GM12801 (cell line): ENCODE measurements around the gene NEK10.

Source experiments
- TF ChIP-seq, protein P1 (sequence below): IDR thresholded peaks from one replicate; pipeline ENCODE4 v1.5.1; 2011; ENCODE audit warnings: control low read depth; ENCODE audit not compliant: insufficient read length; ENCODE audit errors: extremely low read depth

The NEK10 gene

DNA sequence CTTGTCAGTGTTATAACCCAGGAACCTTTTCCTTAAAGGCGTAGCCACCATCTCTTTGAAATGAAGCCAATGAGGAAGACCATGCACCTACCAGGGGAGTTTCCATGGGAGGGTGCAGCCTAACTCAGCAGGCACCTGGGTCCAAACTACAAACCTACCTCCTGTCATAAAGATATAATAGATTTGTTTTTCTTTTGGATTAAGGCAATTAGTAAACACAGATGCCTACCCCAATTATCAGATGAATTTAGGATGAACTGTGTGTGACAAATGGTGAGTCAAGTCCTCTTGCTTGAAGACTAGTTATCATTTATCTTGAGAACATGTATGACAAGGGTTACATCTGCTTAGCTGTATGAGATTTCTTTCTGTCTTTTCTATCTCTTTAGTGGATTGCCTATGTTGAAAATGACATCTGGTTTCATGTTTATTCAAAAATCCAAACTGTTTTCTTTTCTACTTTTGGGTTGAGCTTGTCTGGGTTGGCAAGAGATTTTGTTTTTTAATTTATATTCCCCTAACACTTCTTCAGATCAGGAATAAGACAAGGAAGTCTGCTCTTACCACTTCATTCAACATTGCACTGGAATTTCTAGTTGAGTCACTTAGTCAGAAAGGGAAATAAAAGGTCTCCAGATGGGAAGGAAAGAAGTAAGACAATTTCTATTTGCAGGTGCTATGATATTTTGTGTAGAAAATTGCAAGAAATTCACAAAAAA, 149.9 kb downstream of the NEK10 start:
- TF ChIP-seq, protein P1, sequence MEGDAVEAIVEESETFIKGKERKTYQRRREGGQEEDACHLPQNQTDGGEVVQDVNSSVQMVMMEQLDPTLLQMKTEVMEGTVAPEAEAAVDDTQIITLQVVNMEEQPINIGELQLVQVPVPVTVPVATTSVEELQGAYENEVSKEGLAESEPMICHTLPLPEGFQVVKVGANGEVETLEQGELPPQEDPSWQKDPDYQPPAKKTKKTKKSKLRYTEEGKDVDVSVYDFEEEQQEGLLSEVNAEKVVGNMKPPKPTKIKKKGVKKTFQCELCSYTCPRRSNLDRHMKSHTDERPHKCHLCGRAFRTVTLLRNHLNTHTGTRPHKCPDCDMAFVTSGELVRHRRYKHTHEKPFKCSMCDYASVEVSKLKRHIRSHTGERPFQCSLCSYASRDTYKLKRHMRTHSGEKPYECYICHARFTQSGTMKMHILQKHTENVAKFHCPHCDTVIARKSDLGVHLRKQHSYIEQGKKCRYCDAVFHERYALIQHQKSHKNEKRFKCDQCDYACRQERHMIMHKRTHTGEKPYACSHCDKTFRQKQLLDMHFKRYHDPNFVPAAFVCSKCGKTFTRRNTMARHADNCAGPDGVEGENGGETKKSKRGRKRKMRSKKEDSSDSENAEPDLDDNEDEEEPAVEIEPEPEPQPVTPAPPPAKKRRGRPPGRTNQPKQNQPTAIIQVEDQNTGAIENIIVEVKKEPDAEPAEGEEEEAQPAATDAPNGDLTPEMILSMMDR: no peak

DNA sequence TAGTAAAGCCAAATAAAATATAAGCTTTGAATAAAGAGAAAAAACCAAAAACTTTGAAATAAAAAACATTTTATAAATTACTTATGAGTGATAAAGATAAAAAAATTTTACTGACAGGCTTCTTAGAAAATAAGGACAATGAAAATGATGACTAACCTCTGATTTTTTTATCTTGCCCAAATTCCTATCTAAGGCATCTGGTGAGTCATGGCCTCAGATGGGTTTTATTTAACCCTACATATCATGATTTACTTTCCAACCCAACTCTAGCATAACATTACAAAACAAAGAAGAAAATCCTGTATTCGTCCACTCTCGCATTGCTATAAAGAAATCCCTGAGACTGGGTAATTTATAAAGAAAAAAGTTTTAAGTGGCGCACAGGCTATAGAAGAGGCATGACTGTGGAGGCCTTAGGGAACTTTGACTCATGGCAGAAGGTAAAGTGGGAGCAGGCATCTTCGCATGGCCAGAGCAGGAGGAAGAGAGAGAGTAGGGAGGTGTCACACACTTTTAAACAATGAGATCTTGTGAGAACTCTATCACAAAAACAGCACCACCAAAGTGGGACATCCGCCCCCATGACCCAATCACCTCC, 152.1 kb downstream of the NEK10 start:
- TF ChIP-seq, protein P1: no peak

DNA sequence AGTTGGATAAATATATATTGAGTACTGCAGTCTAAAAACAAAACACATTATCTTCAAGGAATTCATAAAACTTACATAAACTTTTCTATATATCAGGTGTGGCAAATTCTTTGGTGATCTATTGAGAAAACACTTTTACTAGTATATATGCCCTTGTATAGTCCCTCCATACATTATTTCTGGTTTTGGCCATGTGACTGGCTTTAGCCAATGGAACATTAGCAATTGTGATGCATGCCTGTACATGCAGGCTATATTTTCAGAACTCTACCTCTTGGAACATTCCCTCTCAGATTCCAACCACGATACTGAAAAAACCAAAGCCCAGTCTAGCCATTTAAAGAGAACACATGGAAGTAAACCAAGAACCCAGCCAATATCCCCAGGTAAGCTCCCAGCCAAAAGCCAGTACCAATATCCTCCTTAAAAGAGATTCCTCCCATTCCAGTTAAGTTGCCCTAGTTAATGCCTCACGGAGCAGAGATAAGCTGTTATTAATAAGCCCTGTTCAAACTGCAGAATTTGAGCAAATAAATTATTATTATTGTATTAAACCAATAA, 152.8 kb downstream of the NEK10 start:
- TF ChIP-seq, protein P1: no peak

DNA sequence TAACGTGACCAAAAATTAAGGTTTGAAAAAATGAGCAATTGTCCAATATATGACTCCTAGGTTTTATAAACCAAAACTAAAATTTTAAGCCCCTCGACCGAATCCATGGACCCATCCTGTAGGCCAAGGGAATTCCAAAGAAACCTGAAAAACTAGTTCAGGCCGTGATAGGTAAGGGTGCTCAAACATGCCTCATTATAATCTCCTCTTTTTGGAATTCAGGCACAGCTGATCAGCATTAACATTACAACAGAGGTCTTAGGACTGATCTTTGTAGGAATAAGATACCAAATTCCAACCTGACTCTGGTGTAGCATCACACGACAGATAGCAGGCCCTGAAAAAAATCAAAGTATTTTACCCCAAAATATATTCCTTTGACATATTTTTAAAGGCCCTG, 155.7 kb downstream of the NEK10 start:
- TF ChIP-seq, protein P1: no peak

DNA sequence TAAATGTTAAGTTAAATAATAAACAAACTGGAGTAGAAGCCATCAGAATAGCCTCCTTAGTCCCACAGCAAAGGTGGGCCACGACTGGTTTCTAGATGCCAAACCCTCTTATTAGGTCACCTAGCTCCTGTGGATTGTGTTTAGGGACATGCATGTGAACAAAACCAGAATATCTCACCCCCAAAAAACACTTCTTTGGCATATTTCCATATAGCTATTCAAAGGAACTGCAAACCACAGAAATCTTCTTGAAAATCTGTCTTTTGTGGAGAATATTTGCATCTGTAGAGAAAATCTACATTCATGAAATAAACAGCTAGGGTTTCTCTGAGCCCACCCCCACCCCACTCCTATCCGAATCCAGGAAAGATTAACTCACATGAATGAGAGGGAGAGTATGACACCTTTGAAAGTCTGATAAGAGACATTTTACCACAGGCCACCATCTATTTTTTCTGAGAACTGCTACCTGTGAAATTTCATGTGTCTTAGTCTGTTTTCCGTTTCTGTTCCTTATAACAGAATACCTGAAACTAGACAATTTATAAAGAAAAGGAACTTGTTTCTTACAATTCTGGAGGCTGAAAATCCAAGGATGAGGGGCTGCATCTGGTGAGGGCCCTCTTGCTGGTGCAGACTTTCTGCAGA, 159.4 kb downstream of the NEK10 start:
- TF ChIP-seq, protein P1: no peak

DNA sequence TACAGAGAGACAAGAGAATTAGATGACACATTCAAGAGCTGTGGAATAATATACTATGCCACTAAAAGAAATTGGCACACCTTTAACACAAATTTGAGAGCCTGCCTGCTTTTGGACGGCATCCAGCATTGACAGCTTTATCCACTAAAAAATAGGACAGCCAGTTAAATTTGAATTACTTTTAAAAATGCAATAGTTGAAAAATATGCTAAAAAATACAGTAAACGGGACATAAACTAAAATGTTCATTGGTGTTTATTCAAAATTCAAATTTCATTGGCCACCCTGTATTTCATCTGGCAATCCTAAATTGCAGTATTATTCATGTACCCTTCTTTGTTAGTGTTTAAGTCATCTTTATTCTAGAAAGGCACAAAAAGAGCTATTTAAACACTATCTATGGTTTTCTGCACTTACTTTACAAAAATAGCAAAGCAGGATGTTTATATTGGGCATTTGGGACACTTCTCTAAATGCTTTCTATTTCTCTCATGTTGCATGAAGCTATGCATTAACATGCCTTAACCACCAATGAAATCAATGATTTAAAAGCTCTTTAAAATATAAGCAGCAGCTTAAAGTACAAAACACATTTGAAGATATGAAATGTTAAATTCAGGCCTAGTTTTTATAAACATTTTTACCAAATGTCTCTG, 160.1 kb downstream of the NEK10 start:
- TF ChIP-seq, protein P1: no peak

DNA sequence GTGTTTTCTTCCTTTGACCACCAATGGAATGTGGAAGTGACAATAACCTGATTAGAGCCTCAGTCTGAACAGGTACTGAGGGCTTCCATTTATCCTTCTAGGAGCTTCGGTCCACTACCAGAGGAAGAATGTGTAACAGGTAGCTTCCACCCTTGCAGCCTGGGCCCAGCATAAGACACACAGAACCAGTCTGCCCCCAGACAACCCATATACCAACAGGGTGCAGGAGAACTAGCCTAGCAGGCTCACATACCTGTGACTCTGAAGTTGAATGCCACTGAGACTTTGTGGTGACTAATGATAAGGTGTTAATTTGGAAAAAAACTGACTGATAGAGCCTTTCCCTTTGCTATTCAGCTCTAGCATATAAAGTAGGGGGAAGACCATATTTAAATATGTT, 166.2 kb downstream of the NEK10 start:
- TF ChIP-seq, protein P1: no peak
